NCI-H2107 (cell line): ENCODE data around the gene LEFTY2.
"Not testable (repeated sequence)": the region's sequence is repeated elsewhere in the genome, so short reads cannot be mapped to it uniquely, and the experiment has no call there.

ENCODE experiments used
- DNase-seq: peaks from one replicate; lab custom pipeline; 2025; lab: John Stamatoyannopoulos, UW

LEFTY2 gene

GRCh38 chr1:225953315-225953714 lies 12.3 kb upstream of the LEFTY2 start:
- no peak for DNase-seq

DNA sequence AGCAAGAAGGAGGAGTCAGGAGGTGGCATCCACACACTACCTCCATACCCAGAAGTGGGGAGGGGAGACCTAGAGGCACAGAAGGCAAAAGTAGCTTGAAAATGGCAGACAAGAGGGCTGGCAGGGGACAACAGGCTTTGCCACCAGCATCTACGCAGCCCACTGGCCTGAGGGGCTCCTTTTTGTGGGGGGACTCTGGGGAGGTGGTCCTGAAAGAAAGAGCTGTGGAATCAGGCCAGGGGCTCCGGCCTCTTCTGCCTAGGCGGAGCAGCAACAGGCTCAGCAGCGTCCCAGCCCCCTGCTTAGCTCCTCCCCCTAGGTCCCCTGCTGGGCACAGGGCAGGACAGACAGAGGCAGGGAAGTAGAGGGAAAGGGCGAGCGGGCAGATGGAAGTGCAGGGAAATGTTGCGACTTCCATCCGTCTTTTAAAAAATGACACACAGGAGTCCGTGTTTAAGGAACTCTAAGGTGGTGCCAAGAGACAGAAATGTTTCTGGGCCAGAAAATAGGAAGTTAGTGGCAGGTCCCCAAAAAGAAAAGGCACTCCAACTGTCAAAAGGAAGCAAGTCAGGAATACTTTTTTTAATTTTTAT lies 10.0 kb upstream of the LEFTY2 start:
- DNase-seq: no peak

- no peak for DNase-seq
Observed at GRCh38 chr1:225949041-225949440, 8.0 kb upstream of the LEFTY2 start.

GRCh38 chr1:225946803-225947202 lies 5.8 kb upstream of the LEFTY2 start:
- no peak for DNase-seq

- DNase-seq: no peak
Observed at GRCh38 chr1:225946082-225946620, 5.1 kb upstream of the LEFTY2 start.

GRCh38 chr1:225945564-225945963 lies 4.5 kb upstream of the LEFTY2 start:
- DNase-seq: no peak

- no peak for DNase-seq
Observed at GRCh38 chr1:225944951-225945350, 3.9 kb upstream of the LEFTY2 start.

- no peak for DNase-seq
Observed at GRCh38 chr1:225944387-225944786, 3.4 kb upstream of the LEFTY2 start.

GRCh38 chr1:225943582-225943981 lies 2.6 kb upstream of the LEFTY2 start:
- no peak for DNase-seq

GRCh38 chr1:225942574-225942973 lies 1.6 kb upstream of the LEFTY2 start:
- no peak for DNase-seq

- DNase-seq: no peak
Observed at GRCh38 chr1:225941942-225942222, 862 bp upstream of the LEFTY2 start.

DNA sequence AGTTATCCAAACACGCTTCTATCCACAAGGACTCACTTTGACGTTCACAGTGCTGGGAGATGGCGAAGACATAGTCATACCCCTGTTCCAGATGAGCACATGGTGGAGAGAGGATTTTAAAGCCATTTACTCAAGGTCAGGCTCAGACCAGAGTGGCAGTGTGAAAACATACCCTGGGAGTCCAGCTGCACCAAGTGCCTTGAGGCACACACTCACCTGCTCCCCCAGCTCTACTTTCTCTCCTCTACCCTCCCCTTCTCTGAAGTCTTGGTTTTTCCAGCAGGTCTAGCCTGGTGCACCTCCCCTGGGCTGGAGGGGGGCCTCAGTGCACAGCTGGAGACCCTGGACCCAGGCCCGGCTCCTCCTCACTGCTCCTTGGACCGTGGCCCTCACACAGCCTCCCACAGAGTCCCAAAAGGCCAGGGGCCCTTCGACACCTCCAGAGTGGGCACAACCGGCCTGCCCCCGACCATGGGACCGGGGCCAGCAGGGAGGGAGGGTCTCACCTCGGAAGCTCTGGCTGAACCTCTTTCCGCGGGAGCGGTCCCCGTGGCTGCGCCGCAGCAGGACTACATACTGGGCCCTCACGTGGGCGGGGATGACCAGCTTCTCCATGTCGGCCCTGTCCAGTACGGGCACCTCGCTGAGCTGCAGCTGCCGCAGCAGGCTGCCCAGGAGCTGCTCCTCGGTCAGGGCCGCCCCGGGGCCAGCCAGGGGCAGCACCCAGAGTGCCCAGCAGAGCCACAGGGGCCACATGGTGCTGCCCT lies 452 bp downstream of the LEFTY2 start:
- DNase-seq: no peak

DNA sequence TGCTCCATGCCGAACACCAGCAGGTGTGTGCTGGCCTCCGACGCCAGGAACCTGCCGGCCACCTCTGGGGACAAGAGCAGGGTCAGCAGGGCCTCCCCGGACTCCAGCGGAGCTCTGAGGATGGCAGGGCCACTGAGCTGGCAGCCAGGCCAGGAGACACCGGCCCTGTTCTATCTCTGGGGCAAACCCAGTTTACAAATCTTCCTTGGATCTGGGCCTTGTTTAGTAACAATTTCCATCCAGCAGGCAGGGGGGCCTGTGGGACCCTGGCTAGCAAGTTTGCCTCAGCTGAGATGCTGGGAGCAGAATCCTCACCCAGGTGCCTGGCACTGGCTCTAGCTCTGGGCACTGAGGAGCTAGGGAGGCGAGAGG lies 1.1 kb downstream of the LEFTY2 start:
- DNase-seq: not testable (repeated sequence)

- not testable (repeated sequence) for DNase-seq
Observed at GRCh38 chr1:225939097-225939938, 1.7 kb downstream of the LEFTY2 start.

DNA sequence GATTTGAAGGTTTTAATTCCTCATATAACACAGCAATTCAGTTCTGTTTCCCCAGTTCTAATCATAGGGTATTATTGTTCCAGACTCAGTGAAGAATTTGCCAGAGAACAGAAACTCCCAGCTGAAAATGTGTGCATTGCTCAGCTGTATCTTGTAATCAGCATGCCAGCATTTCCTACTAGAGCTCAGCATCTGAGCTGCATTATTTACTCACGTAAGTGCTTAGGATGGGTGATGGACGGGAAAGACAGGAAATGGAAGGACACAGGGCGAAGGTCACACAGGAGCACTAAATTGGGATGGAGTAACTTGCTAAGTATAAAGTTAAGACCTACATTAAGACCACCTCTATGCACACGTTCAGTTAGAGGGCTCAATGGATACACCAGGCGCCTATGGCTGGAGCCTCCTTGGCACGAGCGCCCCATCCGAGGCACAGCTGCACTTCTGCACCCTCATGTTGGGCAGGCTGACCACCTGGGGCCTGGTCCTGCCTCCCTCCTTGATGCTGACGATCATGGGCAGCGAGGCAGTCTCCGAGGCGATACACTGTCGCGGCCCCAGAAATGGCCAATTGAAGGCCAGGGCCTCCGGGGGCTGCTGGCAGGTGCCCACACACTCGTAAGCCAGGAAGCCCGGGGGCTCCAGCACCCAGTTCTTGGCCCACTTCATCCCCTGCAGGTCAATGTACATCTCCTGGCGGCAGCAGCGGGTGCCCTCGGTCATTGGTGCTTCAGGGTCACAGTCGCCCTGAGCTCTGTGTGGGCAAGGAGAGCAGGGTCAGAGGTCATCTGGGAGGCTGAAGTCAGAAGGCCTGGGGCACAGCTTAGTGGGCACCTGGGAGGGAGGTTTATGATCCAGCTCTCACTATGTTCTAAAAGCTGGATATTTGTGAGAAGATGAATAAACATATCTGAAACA lies 3.7 kb downstream of the LEFTY2 start:
- no peak for DNase-seq

DNA sequence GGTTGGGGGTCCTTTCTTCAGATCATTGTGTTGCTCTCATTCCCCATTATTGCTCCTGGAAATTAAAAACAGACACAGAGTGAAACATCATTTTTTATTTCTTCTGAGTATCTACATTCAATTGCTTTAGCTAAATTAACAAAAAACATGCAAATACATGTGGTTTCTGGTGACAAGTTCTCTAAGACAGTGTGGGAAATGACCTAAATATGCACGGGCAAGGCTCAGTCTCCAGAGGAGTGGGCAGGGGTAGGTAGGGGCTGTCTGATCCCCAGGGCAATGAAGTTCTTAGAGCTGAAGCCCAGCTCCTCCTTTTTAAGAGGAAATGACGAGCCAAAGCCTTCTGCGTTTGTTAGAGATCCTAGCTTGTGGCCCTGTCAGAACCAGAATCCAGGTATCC lies 4.5 kb downstream of the LEFTY2 start:
- DNase-seq: no peak

GRCh38 chr1:225936086-225936485 lies 4.9 kb downstream of the LEFTY2 start:
- not testable (repeated sequence) for DNase-seq

DNA sequence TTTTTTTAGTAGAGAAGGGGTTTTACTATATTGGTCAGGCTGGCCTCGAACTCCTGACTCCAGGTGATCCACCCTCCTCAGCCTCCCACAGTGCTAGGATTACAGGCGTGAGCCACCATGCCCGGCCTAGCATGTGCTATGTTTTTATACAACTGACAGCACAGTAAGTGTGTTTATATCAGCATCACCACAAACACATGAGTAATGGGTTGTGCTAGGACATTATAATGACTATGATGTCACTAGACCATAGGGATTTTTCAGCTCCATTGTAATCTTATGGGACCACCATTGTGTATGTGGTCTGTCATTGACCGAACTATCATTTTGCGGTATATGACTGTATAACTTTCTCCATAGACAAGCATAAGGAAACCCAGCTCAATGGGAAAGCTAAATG lies 6.3 kb downstream of the LEFTY2 start:
- no peak for DNase-seq

DNA sequence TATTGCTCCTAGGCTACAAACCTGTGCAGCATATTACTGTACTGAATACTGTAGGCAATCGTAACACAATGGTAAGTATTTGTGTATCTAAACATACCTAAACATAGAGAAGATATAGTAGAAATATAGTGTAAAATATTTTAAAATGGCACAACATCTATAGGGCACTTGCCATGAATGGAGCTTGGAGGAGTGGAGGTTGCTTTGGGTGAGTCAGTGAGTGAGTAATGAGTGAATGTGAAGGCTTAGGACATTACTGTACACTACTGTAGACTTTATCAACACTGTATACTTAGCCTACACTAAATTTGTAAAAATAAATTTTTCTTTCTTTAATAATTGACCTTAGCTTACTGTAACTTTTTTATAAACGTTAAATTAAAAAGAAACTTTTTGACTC lies 7.9 kb downstream of the LEFTY2 start:
- no peak for DNase-seq

DNA sequence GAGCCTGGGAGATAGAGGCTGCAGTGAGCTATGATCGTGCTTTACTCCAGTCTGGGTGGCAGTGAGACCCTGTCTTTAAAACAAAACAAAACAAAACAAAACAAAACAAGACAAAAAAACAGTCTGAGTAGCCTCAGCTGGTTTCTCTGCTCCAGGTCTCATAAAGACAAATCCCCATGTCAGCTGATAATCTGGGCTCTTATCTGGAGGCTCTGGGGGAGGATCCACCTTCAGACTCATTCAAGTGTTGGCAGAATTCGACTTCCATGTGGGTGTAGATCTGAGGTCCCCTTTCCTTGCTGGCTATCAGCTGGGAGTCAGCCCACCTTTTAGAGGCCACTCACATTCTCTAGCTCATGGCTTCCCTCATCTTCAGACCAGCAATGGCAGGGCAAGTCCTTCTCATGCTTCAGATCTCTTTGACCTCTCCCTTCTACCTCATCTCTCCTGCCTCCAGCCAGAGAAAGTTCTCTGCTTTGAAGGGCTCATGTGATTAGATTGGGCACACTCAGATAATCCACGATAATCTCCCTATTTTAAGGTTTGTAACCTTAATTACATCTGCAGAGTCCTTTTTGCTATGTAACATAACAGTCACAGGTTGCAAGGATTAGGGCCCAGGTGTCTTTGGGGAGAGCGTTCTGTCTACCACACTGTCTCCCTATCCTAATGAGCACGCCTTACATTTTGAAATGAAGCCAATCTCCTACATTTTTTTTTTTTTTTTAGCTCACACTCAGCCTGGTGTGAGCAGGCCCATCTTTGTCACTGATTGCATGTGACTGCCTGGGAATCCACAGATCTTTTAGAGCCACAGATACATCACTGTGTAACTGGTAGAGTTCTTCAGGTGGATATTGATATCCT lies 9.5 kb downstream of the LEFTY2 start:
- DNase-seq: no peak

DNA sequence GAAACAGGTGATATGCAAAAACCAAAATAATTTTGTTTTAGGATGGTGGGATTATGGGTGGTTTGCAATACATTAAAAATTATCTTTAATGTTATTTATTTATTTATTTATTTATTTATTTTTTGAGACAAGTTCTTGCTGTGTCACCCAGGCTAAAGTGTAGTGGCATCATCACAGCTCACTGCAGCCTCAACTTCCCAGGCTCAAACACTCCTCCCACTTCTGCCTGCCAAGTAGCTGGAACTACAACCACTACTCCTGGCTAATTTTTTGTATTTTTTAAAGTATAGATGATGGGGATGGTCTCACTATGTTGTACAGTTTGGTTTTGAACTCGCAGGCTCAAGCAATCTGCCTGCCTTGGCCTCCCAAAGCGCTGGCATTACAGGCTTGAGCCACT lies 10.5 kb downstream of the LEFTY2 start:
- no peak for DNase-seq
